OCI-LY7 (cell line): ENCODE data around the gene SPEF1. TPM values are rescaled to one million over a fixed set of nuclear protein-coding genes. Genes with fewer than 3 reads are reported as not detected.
A peak's percentile ranks its signal among the peaks of the same experiment; 100 is the strongest.

Source experiments
- BruUV-seq: library from RNA; stranded (reverse); fragments of 400-500 nt; replicated peaks from 2 replicates; lab custom pipeline; 2021; lab: Mats Ljungman, UMichigan
- CTCF ChIA-PET: fragments of 300-600 bp; sonication (Branson Sonifier 250); formaldehyde crosslinking; loops from one replicate; lab custom pipeline; 2022; ENCODE audit warnings: antibody characterized with exemption; ENCODE audit not compliant: unreplicated experiment; lab: Charles Lee
- POLR2A ChIA-PET: fragments of 300-600 bp; sonication (Branson Sonifier 250); formaldehyde crosslinking; loops from one replicate; lab custom pipeline; 2022; ENCODE audit warnings: antibody characterized with exemption; lab: Charles Lee
- DNase-seq: peaks from one replicate; pipeline ENCODE4 v3.0.0-alpha.2; 2015; ENCODE audit warnings: low spot score
- H2AFZ ChIP-seq: fragments of 200-600 bp; sonication (generic), shearing (Covaris generic); 2 replicates; pipeline ENCODE4 v1.6.1; 2014; ENCODE audit warnings: mild to moderate bottlenecking, antibody characterized with exemption, low read length, moderate library complexity
- H3K27ac ChIP-seq: fragments of 200-600 bp; sonication (generic); 2 replicates; pipeline ENCODE4 v1.5.1; 2014; ENCODE audit warnings: mixed run types, low read depth, mild to moderate bottlenecking, moderate library complexity, low read length, inconsistent platforms; ENCODE audit not compliant: poor library complexity, severe bottlenecking
- H3K36me3 ChIP-seq: fragments of 200-600 bp; sonication (generic); 2 replicates; pipeline ENCODE4 v1.6.1; 2014; ENCODE audit warnings: mild to moderate bottlenecking, antibody characterized with exemption, low read length, moderate library complexity, mixed read lengths; ENCODE audit not compliant: insufficient read depth
- H3K4me1 ChIP-seq: fragments of 200-600 bp; sonication (generic); 2 replicates; pipeline ENCODE4 v1.5.1; 2014; ENCODE audit warnings: mild to moderate bottlenecking, low read length; ENCODE audit not compliant: insufficient read depth, poor library complexity, severe bottlenecking
- H3K4me2 ChIP-seq: fragments of 200-600 bp; sonication (generic); 2 replicates; pipeline ENCODE4 v1.6.1; 2014; ENCODE audit warnings: mild to moderate bottlenecking, low read length
- H3K4me3 ChIP-seq: fragments of 200-600 bp; sonication (generic); 2 replicates; pipeline ENCODE4 v1.5.1; 2014; ENCODE audit warnings: mild to moderate bottlenecking, low read depth, low read length; ENCODE audit not compliant: poor library complexity, severe bottlenecking
- H3K79me2 ChIP-seq: fragments of 200-600 bp; sonication (generic); 2 replicates; pipeline ENCODE4 v1.6.1; 2016; ENCODE audit warnings: low read depth, mild to moderate bottlenecking, low read length, moderate library complexity, mixed read lengths; ENCODE audit not compliant: insufficient read depth
- H3K9me2 ChIP-seq: fragments of 200-600 bp; sonication (generic); 2 replicates; pipeline ENCODE4 v1.6.1; 2016; ENCODE audit warnings: mild to moderate bottlenecking, low read length, mixed read lengths; ENCODE audit not compliant: insufficient read depth
- H3K9me3 ChIP-seq: fragments of 200-600 bp; sonication (generic); 2 replicates; pipeline ENCODE4 v1.6.1; 2014; ENCODE audit warnings: mild to moderate bottlenecking, mixed run types, low read length, mixed read lengths
- H4K20me1 ChIP-seq: fragments of 200-600 bp; sonication (generic); 2 replicates; pipeline ENCODE4 v1.6.1; 2014; ENCODE audit warnings: mild to moderate bottlenecking, antibody characterized with exemption, low read length, moderate library complexity, mixed read lengths; ENCODE audit not compliant: insufficient read depth
- EZH2phosphoT487 ChIP-seq: fragments of 200-600 bp; sonication (generic); IDR thresholded peaks from 2 replicates; pipeline ENCODE4 v1.6.1; 2018; ENCODE audit warnings: low read depth, borderline replicate concordance, mild to moderate bottlenecking, mixed run types, antibody characterized with exemption, low read length, moderate library complexity, mixed read lengths
- intact Hi-C: fragments of 100-400 bp; cut with micrococcal nuclease; formaldehyde crosslinking; loops from one replicate; pipeline ENCODE4 v1.10.0; 2022; ENCODE audit not compliant: unreplicated experiment
- total RNA-seq, 2 experiments: library from RNA; depleted of rRNA in 1 of 2; stranded (reverse); fragments of >200 nt in 1 of 2; shearing (Covaris generic) in 1 of 2; gene quantifications; 2 replicates each; pipeline ENCODE4 v1.2.3, GENCODE V29; 2014 to 2022
- TF ChIP-seq, protein P1 (sequence below): fragments of 200-600 bp; sonication (generic); conservative IDR thresholded peaks from 2 replicates; pipeline ENCODE4 v1.5.1; 2014; ENCODE audit warnings: mild to moderate bottlenecking, antibody characterized with exemption, low read length, moderate library complexity, mixed read lengths

Gene SPEF1
- total RNA-seq, 2 experiments from 2014 or later = 0.09 to 0.27 TPM

DNA sequence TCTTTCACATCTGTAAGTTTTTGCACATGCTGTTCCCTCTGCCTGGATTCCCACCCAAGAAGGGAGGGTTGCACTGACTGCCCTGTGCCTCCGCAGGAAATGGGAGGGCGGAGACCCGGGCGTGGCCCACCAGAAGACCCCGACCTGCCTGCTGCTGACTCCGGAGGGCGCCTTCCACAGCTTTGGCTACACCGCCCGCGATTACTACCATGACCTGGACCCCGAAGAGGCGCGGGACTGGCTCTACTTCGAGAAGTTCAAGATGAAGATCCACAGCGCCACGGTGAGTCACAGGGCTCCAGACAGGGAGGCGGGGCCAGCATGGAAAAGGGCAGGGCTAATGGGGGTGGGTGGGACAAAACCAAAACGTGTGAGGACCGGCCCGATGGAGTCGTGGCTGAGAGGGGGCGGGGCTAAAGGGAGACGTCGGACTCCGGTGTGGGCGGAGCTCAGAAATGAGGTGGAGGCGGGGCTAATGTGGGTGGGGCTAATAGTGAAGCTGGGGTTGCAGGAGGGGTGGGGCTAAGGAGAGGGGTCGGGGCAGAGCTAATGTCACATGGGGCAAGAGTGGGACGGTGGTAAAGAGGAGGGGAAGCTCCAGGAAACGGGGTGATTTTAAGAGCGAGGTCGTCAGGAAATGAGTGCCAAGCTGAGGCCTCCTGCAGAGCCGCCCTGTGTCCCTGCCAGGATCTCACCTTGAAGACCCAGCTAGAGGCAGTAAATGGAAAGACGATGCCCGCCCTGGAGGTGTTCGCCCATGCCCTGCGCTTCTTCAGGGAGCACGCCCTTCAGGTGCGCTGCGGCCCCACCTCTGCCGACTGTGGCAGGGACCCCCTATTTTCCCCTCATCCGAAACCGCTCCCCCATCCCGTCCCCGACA lies 36.2 kb downstream of the SPEF1 start:
- H4K20me1 ChIP-seq = no peaks in the 10 kb centered on the region
- CTCF ChIA-PET = interaction anchor here (0.6 to 1.0 kb wide), 4 partner anchors 8 to 797 kb away, joined by 3 to 11 read pairs (median 7); no protein-coding TSS in a partner anchor
- no peaks in the 10 kb centered on the region for H3K36me3 ChIP-seq
- no peaks in the 10 kb centered on the region for H3K79me2 ChIP-seq
- no peak overlapping the region for H3K27ac ChIP-seq
- BruUV-seq = no TSS peak
- H3K4me3 ChIP-seq = peak overlapping the region; percentile 47
- TF ChIP-seq, protein P1, sequence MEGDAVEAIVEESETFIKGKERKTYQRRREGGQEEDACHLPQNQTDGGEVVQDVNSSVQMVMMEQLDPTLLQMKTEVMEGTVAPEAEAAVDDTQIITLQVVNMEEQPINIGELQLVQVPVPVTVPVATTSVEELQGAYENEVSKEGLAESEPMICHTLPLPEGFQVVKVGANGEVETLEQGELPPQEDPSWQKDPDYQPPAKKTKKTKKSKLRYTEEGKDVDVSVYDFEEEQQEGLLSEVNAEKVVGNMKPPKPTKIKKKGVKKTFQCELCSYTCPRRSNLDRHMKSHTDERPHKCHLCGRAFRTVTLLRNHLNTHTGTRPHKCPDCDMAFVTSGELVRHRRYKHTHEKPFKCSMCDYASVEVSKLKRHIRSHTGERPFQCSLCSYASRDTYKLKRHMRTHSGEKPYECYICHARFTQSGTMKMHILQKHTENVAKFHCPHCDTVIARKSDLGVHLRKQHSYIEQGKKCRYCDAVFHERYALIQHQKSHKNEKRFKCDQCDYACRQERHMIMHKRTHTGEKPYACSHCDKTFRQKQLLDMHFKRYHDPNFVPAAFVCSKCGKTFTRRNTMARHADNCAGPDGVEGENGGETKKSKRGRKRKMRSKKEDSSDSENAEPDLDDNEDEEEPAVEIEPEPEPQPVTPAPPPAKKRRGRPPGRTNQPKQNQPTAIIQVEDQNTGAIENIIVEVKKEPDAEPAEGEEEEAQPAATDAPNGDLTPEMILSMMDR = no peak; the same call in 1 of the 2 replicates
- no peak for TF ChIP-seq EZH2phosphoT487
- POLR2A ChIA-PET = interaction anchor here (0.5 to 1.1 kb wide), 4 partner anchors 12 to 320 kb away, joined by 3 read pairs; no protein-coding TSS in a partner anchor
- intact Hi-C loops = no loop called here
- no peaks in the 10 kb centered on the region for H3K9me3 ChIP-seq
- H3K4me2 ChIP-seq = peak overlapping the region; percentile 47
- H3K4me1 ChIP-seq = no peaks in the 10 kb centered on the region
- peak; percentile 87 for DNase-seq
- no peaks in the 10 kb centered on the region for H3K9me2 ChIP-seq
- H2AFZ ChIP-seq = peak overlapping the region; percentile 8; the same call in 1 of the 2 replicates

DNA sequence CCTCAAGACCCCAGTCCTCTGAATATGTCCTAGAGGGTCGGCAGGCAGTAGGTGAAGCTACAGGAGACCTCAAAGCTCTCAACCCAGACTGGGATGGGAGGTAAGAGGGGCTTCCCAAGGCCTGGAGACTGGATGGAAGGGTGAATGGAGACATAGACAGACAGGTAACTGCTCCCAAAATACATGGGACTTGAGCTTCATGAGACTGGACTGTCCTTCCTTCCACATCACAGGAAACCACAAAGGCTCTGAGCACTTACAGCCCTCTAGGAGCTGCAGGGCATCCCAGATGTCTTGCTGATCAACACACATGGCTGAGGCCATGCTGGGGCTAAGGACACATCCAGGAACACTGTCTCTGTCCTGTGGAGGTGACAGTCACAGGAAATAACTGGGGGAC lies 37.2 kb downstream of the SPEF1 start:
- Histone ChIP-seq H2AFZ (no peak overlapping the region), H3K9me3 (no peaks in the 10 kb centered on the region), H3K79me2 (no peaks in the 10 kb centered on the region), H4K20me1 (no peaks in the 10 kb centered on the region), H3K4me3 (no peak overlapping the region), H3K4me1 (no peaks in the 10 kb centered on the region), H3K9me2 (no peaks in the 10 kb centered on the region), H3K36me3 (no peaks in the 10 kb centered on the region), H3K27ac (no peak overlapping the region), H3K4me2 (no peak overlapping the region)
- ChIA-PET POLR2A (no interaction called here), CTCF (no interaction called here)
- TF ChIP-seq, protein P1 = no peak
- no peak for TF ChIP-seq EZH2phosphoT487
- no TSS peak for BruUV-seq
- intact Hi-C loops = no loop called here
- no peak for DNase-seq
